ENCODE measurements around the gene S1PR4. TPM values are rescaled to one million over a fixed set of nuclear protein-coding genes. Genes with fewer than 3 reads are reported as not detected.

Gene S1PR4
- total RNA-seq, 1 experiment from 2014 or later: 0.26 TPM

DNA sequence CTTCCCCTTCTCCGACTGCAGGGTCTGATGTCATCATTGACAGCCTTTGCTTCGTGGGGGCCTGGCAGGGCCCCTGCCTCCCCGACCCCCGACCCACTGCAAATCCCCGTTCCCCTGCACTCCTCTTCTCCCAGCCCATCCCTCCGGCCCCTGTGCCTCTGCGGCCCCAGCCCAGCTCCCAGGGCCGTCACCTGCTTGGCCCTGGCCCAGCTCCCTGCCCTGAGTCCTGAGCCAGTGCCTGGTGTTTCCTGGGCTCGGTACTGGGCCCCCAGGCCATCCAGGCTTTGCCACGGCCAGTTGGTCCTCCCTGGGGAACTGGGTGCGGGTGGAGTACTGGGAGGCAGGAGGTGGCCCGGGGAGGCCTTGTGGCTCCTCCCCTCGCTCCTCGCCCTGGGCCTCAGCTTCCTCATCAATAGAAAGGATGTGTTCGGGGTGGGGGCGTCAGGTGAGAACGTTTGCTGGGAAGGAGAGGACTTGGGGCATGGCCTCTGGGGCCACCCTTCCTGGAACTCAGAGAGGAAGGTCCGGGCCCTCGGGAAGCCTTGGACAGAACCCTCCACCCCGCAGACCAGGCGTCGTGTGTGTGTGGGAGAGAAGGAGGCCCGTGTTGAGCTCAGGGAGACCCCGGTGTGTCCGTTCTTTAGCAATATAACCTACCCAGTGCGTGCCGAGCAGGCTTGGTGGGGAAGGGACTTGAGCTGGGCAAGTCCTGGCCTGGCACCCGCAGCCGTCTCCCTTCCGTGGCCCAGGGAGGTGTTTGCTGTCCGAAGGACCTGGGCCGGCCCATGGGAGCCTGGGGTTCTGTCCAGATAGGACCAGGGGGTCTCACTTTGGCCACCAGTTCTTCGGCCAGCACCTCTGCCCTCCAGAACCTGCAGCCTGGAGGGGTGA, 30.0 kb downstream of the S1PR4 start:
- no peak for ATAC-seq
- TSS peak; percentile 34 for BruUV-seq (replicated peaks)

DNA sequence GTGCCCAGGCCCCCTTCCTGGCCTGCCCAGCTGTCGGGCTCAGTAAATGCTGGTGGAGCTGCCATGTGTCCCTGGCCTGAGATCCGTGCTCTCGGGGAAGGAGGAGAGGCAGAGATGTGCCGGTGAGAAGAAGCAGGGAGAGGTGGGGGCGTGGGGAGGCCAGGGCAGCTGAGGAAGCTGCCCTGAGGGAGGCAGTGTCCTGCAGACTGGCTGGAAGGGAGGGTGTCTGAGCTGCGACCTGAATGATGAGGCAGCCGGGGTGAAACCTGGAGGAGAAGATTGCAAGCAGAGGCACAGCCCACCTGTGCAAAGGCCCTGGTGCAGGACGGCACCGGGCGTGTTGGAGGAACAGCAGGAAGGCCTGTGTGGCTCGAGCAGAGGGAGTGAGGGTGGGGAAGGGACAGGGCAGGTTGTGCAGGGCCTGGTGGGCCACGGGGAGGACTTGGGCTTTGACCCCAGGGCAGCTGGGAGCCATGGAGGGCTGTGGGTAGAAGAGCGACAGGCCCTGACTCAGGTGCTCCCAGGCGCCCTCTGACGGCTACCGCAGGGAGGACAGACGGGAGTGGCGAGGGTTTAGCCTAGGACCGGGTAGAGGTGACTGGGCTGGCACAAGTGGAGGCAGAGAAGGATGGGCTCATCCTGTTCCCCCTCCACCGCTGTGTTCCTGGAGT, 31.9 kb downstream of the S1PR4 start:
- H3K27me3 ChIP-seq (ENCODE audit: low read length): no peaks in the 10 kb centered on the region
- no peaks in the 10 kb centered on the region for H3K9me3 ChIP-seq (ENCODE audit: low read length)
- H3K4me2 ChIP-seq (ENCODE audit: low read length): no peak overlapping the region
- intact Hi-C loops (cut with micrococcal nuclease): no loop called here
- ATAC-seq (peak; percentile 74), DNase-seq (peak; percentile 35)
- H3K36me3 ChIP-seq (ENCODE audit: low read depth, low read length): no peaks in the 10 kb centered on the region; the same call in 1 of the 2 replicates
- H3K27ac ChIP-seq (ENCODE audit: low read length): no peak overlapping the region
- H3F3A ChIP-seq (ENCODE audit: low read length, unreplicated experiment): no peaks in the 10 kb centered on the region
- H3K9me2 ChIP-seq (replicated peaks; ENCODE audit: low read length): no peaks in the 10 kb centered on the region
- no peaks in the 10 kb centered on the region for H3K79me2 ChIP-seq (ENCODE audit: low read length)
- POLR2A ChIA-PET (ENCODE audit: unreplicated experiment): no interaction called here
- H2AFZ ChIP-seq (ENCODE audit: low read length): no peak overlapping the region
- no TSS peak for BruUV-seq (replicated peaks)
- no peak for TF ChIP-seq EZH2phosphoT487 (IDR thresholded peaks at IDR 0.05; ENCODE audit: borderline replicate concordance, low read length)
- TF ChIP-seq, protein P1, sequence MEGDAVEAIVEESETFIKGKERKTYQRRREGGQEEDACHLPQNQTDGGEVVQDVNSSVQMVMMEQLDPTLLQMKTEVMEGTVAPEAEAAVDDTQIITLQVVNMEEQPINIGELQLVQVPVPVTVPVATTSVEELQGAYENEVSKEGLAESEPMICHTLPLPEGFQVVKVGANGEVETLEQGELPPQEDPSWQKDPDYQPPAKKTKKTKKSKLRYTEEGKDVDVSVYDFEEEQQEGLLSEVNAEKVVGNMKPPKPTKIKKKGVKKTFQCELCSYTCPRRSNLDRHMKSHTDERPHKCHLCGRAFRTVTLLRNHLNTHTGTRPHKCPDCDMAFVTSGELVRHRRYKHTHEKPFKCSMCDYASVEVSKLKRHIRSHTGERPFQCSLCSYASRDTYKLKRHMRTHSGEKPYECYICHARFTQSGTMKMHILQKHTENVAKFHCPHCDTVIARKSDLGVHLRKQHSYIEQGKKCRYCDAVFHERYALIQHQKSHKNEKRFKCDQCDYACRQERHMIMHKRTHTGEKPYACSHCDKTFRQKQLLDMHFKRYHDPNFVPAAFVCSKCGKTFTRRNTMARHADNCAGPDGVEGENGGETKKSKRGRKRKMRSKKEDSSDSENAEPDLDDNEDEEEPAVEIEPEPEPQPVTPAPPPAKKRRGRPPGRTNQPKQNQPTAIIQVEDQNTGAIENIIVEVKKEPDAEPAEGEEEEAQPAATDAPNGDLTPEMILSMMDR (conservative IDR thresholded peaks at IDR 0.05; ENCODE audit: low read depth, low read length): peak; percentile 54
- H3K4me3 ChIP-seq (ENCODE audit: low read length): no peak overlapping the region
- CTCF ChIA-PET: no interaction called here
- H4K20me1 ChIP-seq (ENCODE audit: low read length): no peaks in the 10 kb centered on the region
- H3K4me1 ChIP-seq (ENCODE audit: insufficient read depth, low read length): no peaks in the 10 kb centered on the region
- H3K9ac ChIP-seq (ENCODE audit: low read length): no peak overlapping the region

More for the DNA sequence above, 30.0 kb downstream of the S1PR4 start:
- Histone ChIP-seq H3K36me3 (ENCODE audit: low read depth, low read length) (no peaks in the 10 kb centered on the region; the same call in 1 of the 2 replicates), H3K9me2 (replicated peaks; ENCODE audit: low read length) (no peaks in the 10 kb centered on the region), H3K9ac (ENCODE audit: low read length) (no peak overlapping the region), H3K27me3 (ENCODE audit: low read length) (no peaks in the 10 kb centered on the region), H3F3A (ENCODE audit: low read length, unreplicated experiment) (no peaks in the 10 kb centered on the region), H4K20me1 (ENCODE audit: low read length) (no peaks in the 10 kb centered on the region), H3K27ac (ENCODE audit: low read length) (no peak overlapping the region), H2AFZ (ENCODE audit: low read length) (no peak overlapping the region), H3K4me3 (ENCODE audit: low read length) (no peak overlapping the region), H3K9me3 (ENCODE audit: low read length) (no peaks in the 10 kb centered on the region), H3K4me2 (ENCODE audit: low read length) (no peak overlapping the region), H3K4me1 (ENCODE audit: insufficient read depth, low read length) (no peaks in the 10 kb centered on the region), H3K79me2 (ENCODE audit: low read length) (no peaks in the 10 kb centered on the region)
- DNase-seq: no peak
- POLR2A ChIA-PET (ENCODE audit: unreplicated experiment): no interaction called here
- TF ChIP-seq, protein P1 (conservative IDR thresholded peaks at IDR 0.05; ENCODE audit: low read depth, low read length): no peak
- TF ChIP-seq EZH2 (IDR thresholded peaks at IDR 0.05; ENCODE audit: low read length, unreplicated experiment): no peak
- TF ChIP-seq EZH2phosphoT487 (IDR thresholded peaks at IDR 0.05; ENCODE audit: borderline replicate concordance, low read length): no peak
- CTCF ChIA-PET: no interaction called here
- intact Hi-C loops (cut with micrococcal nuclease): no loop called here

DNA sequence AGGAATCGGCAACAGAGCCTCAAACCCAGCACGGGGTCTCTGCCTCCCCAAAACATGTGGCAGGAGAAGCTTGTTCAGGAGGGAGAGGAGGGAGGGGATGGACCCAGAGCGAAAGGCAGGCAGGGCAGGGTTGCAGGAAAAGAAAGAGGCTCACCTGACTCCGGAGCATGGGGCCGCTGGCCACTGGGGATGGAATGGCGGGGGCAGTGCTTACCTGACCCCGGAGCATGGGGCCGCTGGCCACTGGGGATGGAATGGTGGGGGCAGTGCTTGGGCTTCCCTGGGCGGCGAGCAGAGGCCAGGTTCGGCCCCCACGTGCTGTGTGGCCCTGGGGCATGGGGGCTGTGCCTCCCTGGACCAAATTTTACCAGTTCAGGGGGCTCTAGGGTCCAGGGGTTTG, 32.6 kb downstream of the S1PR4 start:
- Histone ChIP-seq H3K4me2 (ENCODE audit: low read length) (no peak overlapping the region), H3K27ac (ENCODE audit: low read length) (no peak overlapping the region), H4K20me1 (ENCODE audit: low read length) (no peaks in the 10 kb centered on the region), H3F3A (ENCODE audit: low read length, unreplicated experiment) (no peaks in the 10 kb centered on the region), H3K9me2 (replicated peaks; ENCODE audit: low read length) (no peaks in the 10 kb centered on the region), H2AFZ (ENCODE audit: low read length) (no peak overlapping the region), H3K9me3 (ENCODE audit: low read length) (no peaks in the 10 kb centered on the region), H3K79me2 (ENCODE audit: low read length) (no peaks in the 10 kb centered on the region), H3K36me3 (ENCODE audit: low read depth, low read length) (no peaks in the 10 kb centered on the region; the same call in 1 of the 2 replicates), H3K4me1 (ENCODE audit: insufficient read depth, low read length) (no peaks in the 10 kb centered on the region), H3K9ac (ENCODE audit: low read length) (no peak overlapping the region), H3K4me3 (ENCODE audit: low read length) (no peak overlapping the region), H3K27me3 (ENCODE audit: low read length) (no peaks in the 10 kb centered on the region)
- CTCF ChIA-PET: no interaction called here
- BruUV-seq (replicated peaks): no TSS peak
- TF ChIP-seq, protein P1 (conservative IDR thresholded peaks at IDR 0.05; ENCODE audit: low read depth, low read length): no peak
- TF ChIP-seq EZH2phosphoT487 (IDR thresholded peaks at IDR 0.05; ENCODE audit: borderline replicate concordance, low read length) (no peak), EZH2 (IDR thresholded peaks at IDR 0.05; ENCODE audit: low read length, unreplicated experiment) (no peak)
- DNase-seq (no peak), ATAC-seq (no peak)
- POLR2A ChIA-PET (ENCODE audit: unreplicated experiment): no interaction called here
- intact Hi-C loops (cut with micrococcal nuclease): no loop called here
